SK-N-SH (cell line): ENCODE data around the gene IQSEC1. TPM values are rescaled to one million over a fixed set of nuclear protein-coding genes. Genes with fewer than 3 reads are reported as not detected.

Experiments
- CTCF ChIA-PET: fragments of 300-600, 350-600 bp; formaldehyde crosslinking; extraction: SDS; loops from one replicate; lab custom pipeline; 2021; lab: Yijun Ruan, JAX
- POLR2A ChIA-PET: fragments of 350-600 bp; sonication (Branson Sonifier 250); formaldehyde crosslinking; extraction: SDS; loops from one replicate; lab custom pipeline; 2020; ENCODE audit warnings: antibody characterized with exemption, inconsistent platforms; lab: Yijun Ruan, JAX
- DNase-seq: peaks from one replicate; pipeline ENCODE4 v3.0.0; 2012
- H2AFZ ChIP-seq: fragments of 200-600 bp; sonication (generic); 2 replicates; pipeline ENCODE4 v1.8.1; 2016; ENCODE audit warnings: antibody characterized with exemption, mild to moderate bottlenecking, low read depth
- H3F3A ChIP-seq: fragments of 200-600 bp; sonication (generic); replicated peaks from 2 replicates; pipeline ENCODE3; 2016; ENCODE audit warnings: antibody characterized with exemption, mild to moderate bottlenecking; ENCODE audit not compliant: insufficient read depth
- H3K27ac ChIP-seq, 2 experiments: fragments of 200-500 bp in 1 of 2; fragments of 200-600 bp in 1 of 2; sonication (Bioruptor generic) in 1 of 2; sonication (generic), shearing (Covaris generic) in 1 of 2; 2 replicates each; pipeline versions ENCODE4 v1.5.1 to v1.6.1; 2014 to 2016; ENCODE audit warnings: low read depth in 2 of 2, inconsistent platforms in 1 of 2, low read length in 1 of 2, mild to moderate bottlenecking in 1 of 2, mixed read lengths in 1 of 2
- H3K27me3 ChIP-seq: fragments of 200-600 bp; sonication (generic), shearing (Covaris generic); 2 replicates; pipeline ENCODE4 v1.6.1; 2016; ENCODE audit warnings: mixed run types; ENCODE audit not compliant: insufficient read depth
- H3K36me3 ChIP-seq, 2 experiments: fragments of 200-500 bp in 1 of 2; fragments of 200-600 bp in 1 of 2; sonication (Bioruptor generic) in 1 of 2; sonication (generic) in 1 of 2; replicated peaks in 1 of 2; 2 replicates each; pipeline versions ENCODE3 to v1.5.1; 2014 to 2016; ENCODE audit warnings: low read length in 1 of 2, mild to moderate bottlenecking in 1 of 2; ENCODE audit not compliant: insufficient read depth in 2 of 2, control insufficient read depth in 1 of 2
- H3K4me1 ChIP-seq, 2 experiments: fragments of 200-500 bp in 1 of 2; fragments of 200-600 bp in 1 of 2; sonication (Bioruptor generic) in 1 of 2; sonication (generic), shearing (Covaris generic) in 1 of 2; 2 replicates each; pipeline versions ENCODE4 v1.5.1 to v1.6.1; 2014 to 2016; ENCODE audit warnings: low read depth in 1 of 2, low read length in 1 of 2, mixed run types in 1 of 2; ENCODE audit not compliant: insufficient read depth in 2 of 2, control insufficient read depth in 1 of 2
- H3K4me2 ChIP-seq: fragments of 200-600 bp; sonication (generic), shearing (Covaris generic); 2 replicates; pipeline ENCODE4 v1.6.1; 2017; ENCODE audit warnings: mixed run types
- H3K4me3 ChIP-seq, 2 experiments: fragments of 200-500 bp in 1 of 2; fragments of 200-600 bp in 1 of 2; sonication (Bioruptor generic) in 1 of 2; sonication (generic), shearing (Covaris generic) in 1 of 2; 2 replicates each; pipeline versions ENCODE4 v1.5.1 to v1.8.1; 2014 to 2016; ENCODE audit warnings: low read depth in 2 of 2, inconsistent platforms in 1 of 2, low read length in 1 of 2, mild to moderate bottlenecking in 1 of 2, mixed read lengths in 1 of 2, moderate library complexity in 1 of 2
- H3K79me2 ChIP-seq: fragments of 200-600 bp; sonication (generic); 2 replicates; pipeline ENCODE4 v1.8.1; 2017; ENCODE audit warnings: mild to moderate bottlenecking; ENCODE audit not compliant: insufficient read depth
- H3K9ac ChIP-seq: fragments of 200-600 bp; sonication (generic); 2 replicates; pipeline ENCODE4 v1.6.1; 2017; ENCODE audit warnings: mixed run types
- H3K9me2 ChIP-seq: fragments of 200-600 bp; sonication (generic); 2 replicates; pipeline ENCODE4 v1.6.1; 2017; ENCODE audit warnings: mixed run types
- H3K9me3 ChIP-seq: fragments of 200-600 bp; sonication (generic); 2 replicates; pipeline ENCODE4 v1.6.1; 2017; ENCODE audit warnings: mixed run types, mild to moderate bottlenecking, moderate library complexity
- H4K20me1 ChIP-seq: fragments of 200-600 bp; sonication (generic); 2 replicates; pipeline ENCODE4 v1.6.1; 2017; ENCODE audit warnings: mild to moderate bottlenecking, mixed run types; ENCODE audit not compliant: insufficient read depth
- CHD2 ChIP-seq: fragments of 150-350 bp; IDR thresholded peaks from 2 replicates; pipeline ENCODE4 v1.6.1; 2018; ENCODE audit warnings: low read length; ENCODE audit not compliant: partially characterized antibody
- FOSL2 ChIP-seq: IDR thresholded peaks from 2 replicates; pipeline ENCODE4 v1.4.0; 2012; ENCODE audit warnings: low read depth, mild to moderate bottlenecking, moderate library complexity, borderline replicate concordance
- FOXJ3 ChIP-seq: sonication (generic); formaldehyde crosslinking; IDR thresholded peaks from 2 replicates; pipeline ENCODE4 v1.5.1; 2020; ENCODE audit warnings: mild to moderate bottlenecking, missing genetic modification reagents
- FOXM1 ChIP-seq: IDR thresholded peaks from 2 replicates; pipeline ENCODE4 v1.4.0; 2012; ENCODE audit warnings: low read depth, mild to moderate bottlenecking
- MXI1 ChIP-seq: IDR thresholded peaks from 2 replicates; pipeline ENCODE4 v1.6.1; 2012; ENCODE audit warnings: mild to moderate bottlenecking, low read depth, low read length, improper control_type of control experiment
- NRF1 ChIP-seq: IDR thresholded peaks from 2 replicates; pipeline ENCODE4 v1.6.1; 2012; ENCODE audit warnings: low read depth, mild to moderate bottlenecking, low read length
- RCOR1 ChIP-seq: fragments of 150-350 bp; IDR thresholded peaks from 2 replicates; pipeline ENCODE4 v1.6.1; 2017; ENCODE audit warnings: antibody characterized with exemption, low read length
- REST ChIP-seq: IDR thresholded peaks from 2 replicates; pipeline ENCODE4 v1.6.1; 2012; ENCODE audit warnings: mild to moderate bottlenecking, low read depth, low read length, moderate library complexity
- SIN3A ChIP-seq: IDR thresholded peaks from 2 replicates; pipeline ENCODE4 v1.6.1; 2012; ENCODE audit warnings: low read depth, mild to moderate bottlenecking, low read length, moderate library complexity, borderline replicate concordance
- TEAD4 ChIP-seq: IDR thresholded peaks from 2 replicates; pipeline ENCODE4 v1.4.0; 2012; ENCODE audit warnings: mild to moderate bottlenecking, borderline replicate concordance; ENCODE audit not compliant: insufficient read depth
- WGBS: methylation state at CpG from one replicate; pipeline ENCODE4 v1.1.6; 2017; ENCODE audit warnings: low lambda C conversion rate; 5-methylcytosine and 5-hydroxymethylcytosine counted together
- polyA plus RNA-seq, 3 experiments: library from polyadenylated mRNA; depleted of rRNA; stranded (reverse); fragments of >200 nt; gene quantifications; 2 replicates each; pipeline ENCODE4 v1.2.3, GENCODE V29; 2012

The IQSEC1 gene
- polyA plus RNA-seq, 1 of the 3 experiments (the other 2 are of a cell fraction) = 6.2 TPM

DNA sequence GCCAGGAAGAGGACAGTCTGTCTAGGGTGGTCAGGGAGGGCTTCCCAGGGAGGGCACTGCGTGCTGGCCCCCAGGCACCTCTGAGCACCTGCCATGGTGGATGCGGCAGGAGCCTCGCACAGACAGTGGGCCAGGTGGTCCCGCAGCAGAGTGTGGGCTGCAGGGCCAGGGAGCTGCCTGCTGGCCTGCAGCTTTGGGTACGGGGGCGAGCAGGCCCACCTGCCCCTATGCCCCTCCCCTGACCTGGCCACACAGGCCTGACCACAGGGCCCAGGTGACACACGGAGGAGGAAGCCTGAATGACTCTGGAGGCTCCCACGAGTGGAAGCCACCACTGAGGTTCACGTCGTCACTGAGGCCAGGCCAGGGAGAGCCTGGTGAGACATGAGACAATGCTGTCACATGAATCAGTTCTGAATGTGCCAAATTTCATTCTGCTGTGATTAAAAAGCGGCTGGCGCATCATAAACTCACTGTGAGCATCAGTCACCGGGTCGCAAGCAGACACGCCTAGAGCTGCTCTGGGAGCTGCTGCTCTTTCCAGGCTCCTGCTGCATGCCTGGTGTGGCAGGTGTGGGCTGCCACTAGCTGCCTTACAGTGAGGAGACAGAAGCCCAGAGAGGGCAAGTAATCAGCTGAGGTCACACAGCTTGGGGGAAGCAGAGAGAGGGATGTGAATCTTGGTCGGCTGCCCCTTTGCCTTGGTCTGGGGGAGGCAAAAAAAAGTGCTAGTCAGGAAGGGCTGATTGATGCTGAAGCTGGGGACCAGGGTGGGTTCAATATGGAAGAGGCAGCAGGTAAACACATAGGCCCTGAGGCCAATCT is 39.5 kb upstream of the IQSEC1 start (continued):
- TF ChIP-seq RCOR1 = no peak

DNA sequence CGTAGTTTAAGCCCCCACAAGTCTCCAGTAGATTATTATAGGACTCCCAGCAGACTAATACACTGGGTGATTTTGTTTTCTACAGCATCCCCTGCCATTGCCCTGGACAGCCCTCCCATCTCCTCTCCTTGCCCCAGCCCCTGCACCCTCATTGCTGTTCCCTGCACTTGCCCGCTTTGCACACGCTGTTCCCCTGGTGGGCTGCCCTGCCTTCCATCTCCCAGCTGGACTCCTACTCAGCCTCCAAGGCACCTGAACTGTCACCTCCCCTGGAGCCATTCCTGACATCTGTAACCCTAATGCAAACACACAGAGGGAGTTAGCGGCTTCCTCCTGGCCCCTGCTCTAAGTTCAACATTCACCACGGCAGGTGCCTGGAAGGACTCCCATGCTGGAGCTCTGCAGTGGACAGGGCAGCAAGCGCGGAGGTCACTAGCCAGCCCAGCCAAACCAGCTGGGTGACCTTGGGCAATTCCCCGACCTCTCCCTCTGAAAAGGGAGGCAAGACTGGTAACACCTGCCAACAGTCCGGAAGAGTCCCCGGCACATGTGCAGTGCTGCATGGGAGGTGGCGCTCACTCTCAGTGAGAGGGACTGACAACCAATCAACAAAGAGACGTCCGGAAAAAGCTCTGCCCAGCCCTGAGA is 38.8 kb upstream of the IQSEC1 start:
- Histone ChIP-seq H3K4me1 (no peaks in the 10 kb centered on the region; a peak in 1 of 4 replicates), H3F3A (no peaks in the 10 kb centered on the region), H3K79me2 (no peaks in the 10 kb centered on the region), H3K9ac (no peak overlapping the region), H3K27me3 (no peaks in the 10 kb centered on the region), H3K36me3 (no peaks in the 10 kb centered on the region), H3K9me2 (no peaks in the 10 kb centered on the region), H3K4me3 (no peak overlapping the region), H4K20me1 (no peaks in the 10 kb centered on the region), H3K4me2 (no peak overlapping the region), H3K9me3 (no peaks in the 10 kb centered on the region)
- WGBS = 74% methylated on average over 11 of the region's 13 CpGs
- ChIA-PET CTCF (interaction anchor here (1.0 to 4.1 kb wide), 4 partner anchors 11 to 546 kb away, joined by 3 to 18 read pairs (median 6); no protein-coding TSS in a partner anchor), POLR2A (no interaction called here)
- TF ChIP-seq FOXM1 (no peak), FOSL2 (no peak), SIN3A (no peak), NRF1 (no peak), RCOR1 (no peak), FOXJ3 (CRISPR knock-in tag) (no peak), REST (no peak), CHD2 (no peak), MXI1 (no peak), TEAD4 (no peak)
- TF ChIP-seq, all 33 proteins: peak for 0
- no peak overlapping the region for H3K27ac ChIP-seq
- no peak for DNase-seq
- no peak overlapping the region for H2AFZ ChIP-seq
